Measurements from ENCODE around the gene ADAMTSL4.
"Not testable (repeated sequence)": the region's sequence is repeated elsewhere in the genome, so short reads cannot be mapped to it uniquely, and the experiment has no call there.

ADAMTSL4 gene

GRCh38 chr1:150567341-150567716, 18.1 kb downstream of the ADAMTSL4 start:
- peak; percentile 29 for DNase-seq (ENCODE audit: low read depth)

- peak; percentile 97 for DNase-seq (ENCODE audit: low read depth)
Measured at GRCh38 chr1:150567717-150568593, 18.7 kb downstream of the ADAMTSL4 start.

GRCh38 chr1:150568594-150568966, 19.4 kb downstream of the ADAMTSL4 start:
- no peak for DNase-seq (ENCODE audit: low read depth)

- peak; percentile 39 for DNase-seq (ENCODE audit: low read depth)
Measured at GRCh38 chr1:150572918-150573647, 23.9 kb downstream of the ADAMTSL4 start.

GRCh38 chr1:150573648-150574071, 24.5 kb downstream of the ADAMTSL4 start:
- DNase-seq (ENCODE audit: low read depth) = peak; percentile 41

- DNase-seq (ENCODE audit: low read depth) = peak; percentile 44
Measured at GRCh38 chr1:150574260-150575071, 25.3 kb downstream of the ADAMTSL4 start.

GRCh38 chr1:150575072-150575489, 25.9 kb downstream of the ADAMTSL4 start:
- peak; percentile 20 for DNase-seq (ENCODE audit: low read depth)

GRCh38 chr1:150575518-150576366, 26.5 kb downstream of the ADAMTSL4 start:
- DNase-seq (ENCODE audit: low read depth) = peak; percentile 60

GRCh38 chr1:150576367-150576711, 27.1 kb downstream of the ADAMTSL4 start:
- DNase-seq (ENCODE audit: low read depth) = no peak

GRCh38 chr1:150576794-150577556, 27.8 kb downstream of the ADAMTSL4 start:
- peak; percentile 31 for DNase-seq (ENCODE audit: low read depth)

GRCh38 chr1:150577557-150578271, 28.5 kb downstream of the ADAMTSL4 start:
- peak; percentile 59 for DNase-seq (ENCODE audit: low read depth)

GRCh38 chr1:150578272-150579109, 29.3 kb downstream of the ADAMTSL4 start:
- DNase-seq (ENCODE audit: low read depth) = peak; percentile 79

- peak; percentile 98 for DNase-seq (ENCODE audit: low read depth)
Measured at GRCh38 chr1:150579110-150579944, 30.1 kb downstream of the ADAMTSL4 start, which contains the start of gene MCL1. Gene MCL1 (minus strand): TSS chr1:150579610. CDS start chr1:150579530, 80 bp downstream.

- DNase-seq (ENCODE audit: low read depth) = no peak
Measured at GRCh38 chr1:150579945-150580642, 30.9 kb downstream of the ADAMTSL4 start.

- DNase-seq (ENCODE audit: low read depth) = not testable (repeated sequence)
Measured at GRCh38 chr1:150580966-150581365, 31.8 kb downstream of the ADAMTSL4 start.

- DNase-seq (ENCODE audit: low read depth) = not testable (repeated sequence)
Measured at GRCh38 chr1:150581437-150581836, 32.2 kb downstream of the ADAMTSL4 start.

GRCh38 chr1:150581962-150582361, 32.8 kb downstream of the ADAMTSL4 start:
- DNase-seq (ENCODE audit: low read depth) = not testable (repeated sequence)

All from fibroblast of gingiva (primary cell).